A549 treated with CpdA at 1 μM for 4 hours (cell line): ENCODE measurements around the gene ZNF526. TPM values are rescaled to one million over a fixed set of nuclear protein-coding genes. Genes with fewer than 3 reads are reported as not detected.

Experiments used
- total RNA-seq: library from RNA; stranded (reverse); fragments of 200-300 nt; extraction: Qiagen RNA extraction; gene quantifications from 5 replicates; pipeline ENCODE4 v1.2.3, GENCODE V29; 2022; ENCODE audit warnings: low read depth

ZNF526 gene
- total RNA-seq, result 18.5 to 20.5 TPM (median 19.3 TPM) in 5 replicates

DNA sequence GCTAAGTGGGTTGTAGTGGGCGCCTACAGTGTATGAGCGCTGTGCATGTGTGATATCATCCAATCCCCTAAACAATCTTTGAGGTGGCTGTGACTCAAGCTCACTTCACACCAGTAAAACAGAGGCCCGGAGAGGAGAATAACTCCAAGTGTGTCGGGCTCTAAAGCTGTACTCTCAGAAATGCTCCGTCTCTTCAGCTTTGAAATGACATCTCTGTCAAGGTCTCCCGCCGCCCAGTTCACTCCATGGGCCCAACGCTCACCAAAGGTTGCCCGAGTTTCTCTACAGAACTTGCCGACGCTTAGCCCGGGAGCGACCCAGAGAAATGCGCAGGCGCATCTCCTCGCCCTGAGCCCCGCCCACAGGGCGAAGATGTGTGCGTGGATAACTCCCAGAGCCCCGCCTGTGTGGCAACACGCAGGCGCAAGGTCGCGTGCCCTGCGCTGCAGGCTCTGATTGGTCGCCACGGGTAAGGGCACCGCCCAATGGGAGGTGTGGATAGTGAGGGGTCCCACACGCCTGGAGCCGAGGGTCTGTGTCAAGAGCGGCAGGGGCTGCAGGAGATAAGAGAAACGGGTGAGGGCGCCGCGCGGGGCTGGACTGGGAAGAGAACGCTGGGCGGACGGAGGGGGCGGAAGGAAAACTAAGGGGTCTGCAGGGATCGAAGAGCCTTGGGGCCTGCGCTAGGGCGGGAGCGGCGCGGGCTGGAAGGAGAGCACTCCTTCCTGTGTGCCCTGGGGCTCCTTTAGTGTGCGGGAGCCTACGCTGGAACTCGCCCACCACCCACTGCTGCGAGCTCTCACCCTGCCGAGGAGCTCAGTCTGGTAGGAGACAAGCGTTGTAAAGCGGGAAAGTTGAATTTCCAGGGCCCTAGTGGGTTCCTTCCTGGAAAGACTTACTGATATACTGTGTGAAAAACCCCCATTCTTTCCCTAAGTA lies at the start of gene ZNF526:
TSS of gene ZNF526 (plus strand) at position 501 of the 939 bp plus-strand sequence. CDS start 4,092 bp downstream, outside the sequence.

DNA sequence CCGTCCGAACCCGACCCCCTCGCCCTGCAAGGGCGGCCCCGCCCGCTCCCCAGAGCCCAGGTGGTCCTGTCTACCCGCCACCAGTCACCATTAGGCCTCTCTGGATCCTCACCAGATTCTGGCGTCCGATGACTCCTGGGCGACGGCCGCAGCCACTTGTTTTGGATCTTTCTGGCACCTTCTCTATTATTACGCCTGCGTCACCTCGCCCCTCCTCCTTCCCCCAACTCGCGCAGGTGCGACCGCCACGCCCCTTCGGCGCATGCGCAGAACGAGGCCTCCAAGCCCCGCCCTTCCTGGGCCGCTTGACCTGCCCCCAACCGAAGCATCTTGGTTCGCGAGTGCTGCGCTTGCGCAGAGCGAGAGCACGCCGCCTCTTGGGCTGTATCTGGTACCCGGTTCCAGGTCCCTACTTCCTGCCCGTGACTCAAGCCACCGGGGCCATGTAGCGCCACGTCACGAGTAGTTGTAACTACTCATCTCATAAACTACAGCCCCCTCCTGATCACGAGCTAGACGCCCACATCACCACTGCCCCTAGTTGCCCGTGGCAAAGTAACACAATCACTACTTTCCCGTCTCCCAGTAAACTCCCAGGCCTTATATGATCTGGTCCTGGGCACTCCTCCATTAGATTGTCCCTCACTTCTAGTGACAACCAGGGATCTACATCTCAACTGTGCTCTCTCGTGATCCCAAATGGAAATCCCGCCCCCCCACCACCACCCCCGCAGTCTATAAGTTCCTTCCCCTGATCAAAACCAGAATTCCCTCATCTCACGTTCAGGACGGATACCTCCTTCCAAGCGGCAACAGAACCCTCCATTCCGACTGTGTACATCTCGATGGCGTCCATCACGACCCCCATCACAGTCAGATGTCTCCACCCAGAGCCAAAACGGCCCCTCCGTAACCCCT lies 2.3 kb upstream of the ZNF526 start, which contains the start of gene DEDD2:
TSS of gene DEDD2 (minus strand) at position 158 of the 918 bp plus-strand sequence. CDS start 670 bp downstream, outside the sequence.

GRCh38 chr19:42242512-42243409 lies 22.6 kb downstream of the ZNF526 start, which contains the start of gene GSK3A:
Gene GSK3A (minus strand): TSS chr19:42242602. CDS start chr19:42242465, 137 bp downstream.

GRCh38 chr19:42254850-42255765 lies 35.0 kb downstream of the ZNF526 start, which contains the start of gene ERF:
Gene ERF (minus strand): TSS chr19:42255128. CDS start chr19:42254999, 129 bp downstream.

GRCh38 chr19:42268704-42269477 lies 48.8 kb downstream of the ZNF526 start, which contains the start of gene CIC:
Gene CIC (plus strand): TSS chr19:42269252. CDS start chr19:42271784, 2,532 bp downstream.

Other genes with a start within 250 kb of the ZNF526 start
- gene ATP1A3, start 226.1 kb upstream of the ZNF526 start, total RNA-seq, result 3.5 to 5.1 TPM (median 4.9 TPM) in 5 replicates
- 0.42 to 0.93 TPM (median 0.57 TPM) in 5 replicates for gene GRIK5, start 150.1 kb upstream of the ZNF526 start, total RNA-seq
- 27.9 to 38.6 TPM (median 37.0 TPM) in 5 replicates for gene ZNF574, start 144.1 kb upstream of the ZNF526 start, total RNA-seq
- gene POU2F2, start 87.9 kb upstream of the ZNF526 start, total RNA-seq, result 0.27 to 0.55 TPM (median 0.48 TPM) in 5 replicates
- 66.5 to 111 TPM (median 94.6 TPM) in 5 replicates for gene DEDD2, start 2.6 kb upstream of the ZNF526 start, total RNA-seq
- gene GSK3A, start 22.3 kb downstream of the ZNF526 start, total RNA-seq, result 109 to 175 TPM (median 164 TPM) in 5 replicates
- 102 to 124 TPM (median 118 TPM) in 5 replicates for gene ERF, start 34.8 kb downstream of the ZNF526 start, total RNA-seq
- 52.2 to 70.3 TPM (median 58.4 TPM) in 5 replicates for gene CIC, start 48.9 kb downstream of the ZNF526 start, total RNA-seq
- 3.6 to 4.9 TPM (median 4.5 TPM) in 5 replicates for gene PRR19, start 81.8 kb downstream of the ZNF526 start, total RNA-seq
- 131 to 157 TPM (median 139 TPM) in 5 replicates for gene PAFAH1B3, start 82.3 kb downstream of the ZNF526 start, total RNA-seq
- 3.0 to 3.9 TPM (median 3.5 TPM) in 5 replicates for gene TMEM145, start 93.0 kb downstream of the ZNF526 start, total RNA-seq
- gene MEGF8, start 105.3 kb downstream of the ZNF526 start, total RNA-seq, result 21.6 to 29.0 TPM (median 24.4 TPM) in 5 replicates
- 39.7 to 50.8 TPM (median 46.1 TPM) in 5 replicates for gene CNFN, start 170.0 kb downstream of the ZNF526 start, total RNA-seq
- gene LIPE, start 207.1 kb downstream of the ZNF526 start, total RNA-seq, result 1.6 to 3.1 TPM (median 2.3 TPM) in 5 replicates
- gene CXCL17, start 222.6 kb downstream of the ZNF526 start, total RNA-seq, result 0.07 to 0.12 TPM in 2 of 5 replicates, not detected in the others